Gastroesophageal sphincter (tissue), 3 donors: ENCODE results near the gene ZNF675.
"Not testable (repeated sequence)": the region's sequence is repeated elsewhere in the genome, so short reads cannot be mapped to it uniquely, and the experiment has no call there.

ENCODE experiments used
- EP300 ChIP-seq: sonication (generic); formaldehyde crosslinking; IDR thresholded peaks from one replicate; pipeline ENCODE4 v1.6.1; 2017; ENCODE audit warnings: antibody characterized with exemption, mild to moderate bottlenecking
- POLR2AphosphoS5 ChIP-seq: sonication (generic); formaldehyde crosslinking; IDR thresholded peaks from one replicate; pipeline ENCODE4 v1.6.1; 2017; ENCODE audit warnings: antibody characterized with exemption
- TF ChIP-seq, protein P1 (sequence below), 4 experiments: fragments of 200-600 bp in 2 of 4; fragments of 450-650 bp in 2 of 4; sonication (generic) in 1 of 4; IDR thresholded peaks; one replicate each; pipeline ENCODE4 v1.5.1; 2017 to 2019; ENCODE audit warnings: antibody characterized with exemption in 4 of 4, mild to moderate bottlenecking in 2 of 4, moderate library complexity in 2 of 4

DNA sequence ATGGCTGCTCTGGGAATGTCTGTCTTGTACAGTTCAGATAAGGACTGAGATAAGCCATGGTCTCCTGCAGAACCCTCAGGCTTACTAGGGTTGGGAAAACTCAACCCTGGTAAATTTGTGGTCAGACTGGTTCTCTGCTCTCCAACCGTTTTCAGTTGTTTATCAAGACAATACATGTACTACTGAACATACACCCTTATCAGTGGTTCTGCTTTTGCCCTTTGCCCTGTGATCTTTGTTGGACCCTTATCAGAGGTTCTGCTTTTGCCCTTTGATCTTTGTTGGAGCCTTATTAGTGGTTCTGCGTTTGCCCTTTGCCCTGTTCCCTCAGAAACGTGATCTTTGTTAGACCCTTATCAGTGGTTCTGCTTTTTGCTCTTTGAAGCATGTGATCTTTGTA is 37.2 kb downstream of the ZNF675 start:
- TF ChIP-seq, protein P1, sequence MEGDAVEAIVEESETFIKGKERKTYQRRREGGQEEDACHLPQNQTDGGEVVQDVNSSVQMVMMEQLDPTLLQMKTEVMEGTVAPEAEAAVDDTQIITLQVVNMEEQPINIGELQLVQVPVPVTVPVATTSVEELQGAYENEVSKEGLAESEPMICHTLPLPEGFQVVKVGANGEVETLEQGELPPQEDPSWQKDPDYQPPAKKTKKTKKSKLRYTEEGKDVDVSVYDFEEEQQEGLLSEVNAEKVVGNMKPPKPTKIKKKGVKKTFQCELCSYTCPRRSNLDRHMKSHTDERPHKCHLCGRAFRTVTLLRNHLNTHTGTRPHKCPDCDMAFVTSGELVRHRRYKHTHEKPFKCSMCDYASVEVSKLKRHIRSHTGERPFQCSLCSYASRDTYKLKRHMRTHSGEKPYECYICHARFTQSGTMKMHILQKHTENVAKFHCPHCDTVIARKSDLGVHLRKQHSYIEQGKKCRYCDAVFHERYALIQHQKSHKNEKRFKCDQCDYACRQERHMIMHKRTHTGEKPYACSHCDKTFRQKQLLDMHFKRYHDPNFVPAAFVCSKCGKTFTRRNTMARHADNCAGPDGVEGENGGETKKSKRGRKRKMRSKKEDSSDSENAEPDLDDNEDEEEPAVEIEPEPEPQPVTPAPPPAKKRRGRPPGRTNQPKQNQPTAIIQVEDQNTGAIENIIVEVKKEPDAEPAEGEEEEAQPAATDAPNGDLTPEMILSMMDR (IDR thresholded peaks at IDR 0.05) = not testable (repeated sequence)
- not testable (repeated sequence) for TF ChIP-seq POLR2AphosphoS5, EP300
